NCI-H2196 (cell line): ENCODE results near the gene GBP7.
"Not testable (repeated sequence)": the region's sequence is repeated elsewhere in the genome, so short reads cannot be mapped to it uniquely, and the experiment has no call there.

Experiments used
- DNase-seq: peaks from one replicate; lab custom pipeline; 2025; ENCODE audit not compliant: unreplicated experiment; lab: John Stamatoyannopoulos, UW

The GBP7 gene

DNA sequence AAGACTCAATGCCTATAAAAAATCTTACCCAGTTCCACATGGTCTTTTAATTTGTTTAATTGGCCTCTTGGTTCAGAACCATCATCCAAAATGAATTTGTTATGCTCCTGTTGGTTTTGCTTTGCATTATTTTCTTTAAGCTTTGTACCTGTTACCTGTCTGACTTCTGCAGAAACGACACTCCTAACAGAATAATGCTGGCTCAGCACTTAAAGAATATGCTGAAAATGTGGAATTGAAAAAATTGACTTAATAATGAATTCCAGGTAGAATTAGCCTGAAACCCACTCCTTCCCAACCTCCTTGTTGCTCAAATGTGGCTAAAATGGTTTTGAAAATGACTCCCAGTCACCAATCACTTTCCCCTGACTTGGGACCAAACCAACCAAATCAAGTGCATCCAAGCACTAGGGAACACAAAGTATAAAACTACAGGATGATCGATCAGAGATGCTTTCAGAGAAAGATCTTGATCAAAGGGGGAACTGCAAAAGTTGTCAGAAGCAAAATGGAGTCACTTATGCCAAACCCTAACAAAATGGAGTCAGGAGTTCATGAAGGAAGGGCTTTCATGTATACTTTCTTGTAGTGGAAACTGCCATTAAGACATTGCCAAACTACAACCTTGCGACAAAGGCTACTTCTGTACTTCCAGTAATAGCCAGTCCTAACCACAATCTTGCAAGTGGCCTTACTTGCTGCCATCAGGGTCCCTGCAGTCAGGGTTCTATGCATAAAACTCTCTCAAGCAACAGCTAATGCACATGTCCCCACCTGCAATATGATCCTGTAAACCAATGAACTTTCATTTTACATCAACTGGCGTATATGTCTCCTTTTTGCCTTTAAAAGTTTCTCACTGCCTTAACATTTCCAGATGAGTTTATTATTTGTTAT lies 5.4 kb downstream of the GBP7 start:
- no peak for DNase-seq

DNA sequence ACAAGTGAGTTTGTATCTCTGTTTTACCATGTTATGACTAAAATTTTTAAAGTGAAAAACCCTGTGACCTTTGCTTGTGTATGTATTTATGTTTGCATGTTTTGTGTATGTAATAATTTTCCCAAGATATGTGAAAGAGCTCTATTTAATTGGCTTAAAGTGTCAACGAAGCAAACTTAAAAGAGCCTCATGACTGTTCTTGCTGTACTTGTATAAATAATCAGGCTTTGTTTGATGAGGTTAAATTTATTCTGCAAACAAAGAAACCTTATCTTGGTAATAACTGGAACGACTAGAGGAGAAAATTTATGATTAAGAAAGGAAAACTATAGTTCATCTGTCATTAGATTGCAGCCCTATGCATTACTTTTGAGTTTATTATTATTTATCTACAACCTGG lies 6.6 kb downstream of the GBP7 start:
- no peak for DNase-seq

GRCh38 chr1:89167590-89168230 lies 8.1 kb downstream of the GBP7 start:
- DNase-seq = no peak

- DNase-seq = no peak
Observed at GRCh38 chr1:89166705-89167104, 9.1 kb downstream of the GBP7 start.

- DNase-seq = no peak
Observed at GRCh38 chr1:89165811-89166210, 10.0 kb downstream of the GBP7 start.

DNA sequence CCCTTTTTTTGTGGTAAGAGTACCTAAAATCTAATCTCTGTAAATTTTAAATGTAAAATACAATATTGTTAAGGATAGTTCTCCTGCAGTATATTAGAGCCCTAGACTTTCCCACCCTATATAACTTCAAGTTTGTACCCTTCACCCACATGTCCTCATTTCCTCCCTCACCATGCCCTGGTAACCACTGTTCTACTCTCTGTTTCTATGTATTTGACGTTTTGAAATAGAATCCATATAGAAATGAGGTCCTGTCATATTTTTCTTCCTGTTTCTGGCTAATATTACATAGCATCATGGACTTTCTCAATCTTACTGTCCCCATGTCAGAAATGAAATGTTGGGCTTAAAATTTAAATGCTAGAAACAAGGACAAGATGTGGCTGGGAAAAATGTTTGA lies 24.8 kb downstream of the GBP7 start:
- no peak for DNase-seq

- DNase-seq = no peak
Observed at GRCh38 chr1:89149976-89150375, 25.8 kb downstream of the GBP7 start.

DNA sequence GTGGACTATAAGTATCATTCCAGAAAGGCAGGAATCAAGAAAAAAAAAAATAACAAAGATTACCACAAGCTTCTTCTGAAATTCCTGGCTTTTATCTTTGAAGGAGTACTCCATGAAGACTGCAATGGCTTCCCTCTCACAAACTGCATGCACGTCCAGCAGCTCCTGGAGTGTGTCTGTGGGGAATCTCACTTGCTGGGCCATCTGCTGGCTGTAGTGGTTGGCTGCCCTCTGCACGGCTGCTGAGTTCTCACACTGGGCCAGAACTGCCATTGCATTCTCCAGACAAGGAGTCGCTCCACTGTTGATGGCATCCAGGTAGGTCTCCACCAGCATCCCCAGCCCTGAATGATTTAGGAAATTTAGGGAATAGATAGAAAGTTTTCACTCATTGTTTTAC lies 26.6 kb downstream of the GBP7 start:
- DNase-seq = no peak

DNA sequence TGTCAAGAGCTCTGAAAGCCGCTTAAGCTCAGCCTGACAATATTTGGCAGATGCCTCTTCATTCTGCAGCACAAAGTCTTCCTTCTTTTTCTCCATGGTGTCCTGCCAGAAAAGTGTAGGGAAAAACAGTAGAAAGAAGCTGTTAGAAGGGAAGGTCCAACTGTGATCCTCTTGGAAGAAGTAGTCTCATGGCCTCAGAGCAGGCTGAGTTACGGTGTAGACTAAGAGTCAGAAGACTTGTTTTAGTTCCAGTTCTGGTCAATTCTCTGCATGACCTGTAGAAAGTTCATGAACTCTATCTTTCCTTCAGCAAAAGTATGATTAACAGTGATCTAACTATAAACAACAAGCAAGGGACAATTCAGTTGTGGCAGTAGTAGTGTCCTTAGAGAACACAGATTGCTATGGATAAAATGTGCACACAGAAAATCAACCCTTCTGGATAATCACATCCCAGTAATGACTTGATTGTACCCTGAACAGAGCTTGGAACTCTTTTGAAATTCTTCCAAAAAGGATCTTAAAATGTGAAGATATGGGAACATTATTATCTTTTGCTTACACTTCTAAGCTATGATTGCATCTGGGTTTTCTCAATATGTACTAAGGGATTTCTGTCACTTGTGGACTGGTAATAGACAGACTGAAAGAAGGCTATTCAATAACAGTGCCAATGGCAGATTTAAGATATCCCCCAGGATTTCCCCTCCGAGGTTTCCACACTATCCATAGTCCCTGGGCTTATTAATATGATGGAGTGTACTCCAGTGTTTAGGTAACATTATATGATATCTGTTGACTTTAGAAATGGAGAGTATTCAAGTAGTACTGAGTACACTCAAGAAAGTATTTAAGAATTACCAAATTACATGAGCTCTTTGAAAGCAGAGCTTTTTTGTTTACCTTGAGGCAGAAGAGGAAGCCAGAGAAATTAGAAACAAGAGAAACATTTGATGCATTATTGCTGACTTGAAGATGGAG lies 27.8 kb downstream of the GBP7 start:
- no peak for DNase-seq

- DNase-seq = no peak
Observed at GRCh38 chr1:89146721-89147120, 29.1 kb downstream of the GBP7 start.

DNA sequence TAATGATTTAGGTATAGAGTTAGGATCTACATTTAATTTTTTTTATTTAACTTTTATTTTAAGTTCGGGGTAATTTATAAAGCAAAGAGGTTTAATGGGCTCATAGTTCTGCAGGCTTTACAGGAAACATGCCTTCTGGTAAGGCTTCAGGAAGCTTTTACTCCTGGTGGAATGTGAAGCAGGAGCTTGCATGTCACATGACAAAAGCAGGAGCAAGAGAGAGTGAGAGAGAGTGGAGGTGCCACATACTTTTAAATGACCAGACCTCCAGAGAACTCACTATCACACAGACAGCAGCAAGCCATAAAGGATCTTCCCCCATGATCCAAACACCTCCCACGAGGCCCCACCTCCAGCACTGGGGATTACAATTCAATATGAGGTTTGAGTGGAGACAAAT lies 32.3 kb downstream of the GBP7 start:
- no peak for DNase-seq

DNA sequence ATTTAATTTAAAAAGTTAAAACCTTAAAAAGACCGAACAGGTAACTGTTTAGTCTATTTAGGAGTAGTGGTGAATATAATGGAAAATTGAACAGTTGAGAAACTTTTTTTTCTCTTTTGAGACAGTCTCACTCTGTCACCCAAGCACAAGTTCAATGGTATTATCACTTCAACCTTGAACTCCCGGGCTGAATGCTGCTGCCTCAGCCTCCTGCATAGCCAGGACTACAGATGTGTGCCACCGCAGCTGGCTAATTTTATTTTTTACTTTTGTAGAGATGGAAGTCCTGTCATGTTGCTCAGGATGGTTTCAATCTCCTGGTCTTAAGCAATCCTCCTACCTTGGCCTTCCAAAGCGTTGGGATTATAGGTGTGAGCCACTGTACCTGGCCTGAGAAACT lies 33.6 kb downstream of the GBP7 start:
- DNase-seq = no peak

- no peak for DNase-seq
Observed at GRCh38 chr1:89133747-89134146, 42.1 kb downstream of the GBP7 start.

- no peak for DNase-seq
Observed at GRCh38 chr1:89130716-89131115, 45.1 kb downstream of the GBP7 start.

DNA sequence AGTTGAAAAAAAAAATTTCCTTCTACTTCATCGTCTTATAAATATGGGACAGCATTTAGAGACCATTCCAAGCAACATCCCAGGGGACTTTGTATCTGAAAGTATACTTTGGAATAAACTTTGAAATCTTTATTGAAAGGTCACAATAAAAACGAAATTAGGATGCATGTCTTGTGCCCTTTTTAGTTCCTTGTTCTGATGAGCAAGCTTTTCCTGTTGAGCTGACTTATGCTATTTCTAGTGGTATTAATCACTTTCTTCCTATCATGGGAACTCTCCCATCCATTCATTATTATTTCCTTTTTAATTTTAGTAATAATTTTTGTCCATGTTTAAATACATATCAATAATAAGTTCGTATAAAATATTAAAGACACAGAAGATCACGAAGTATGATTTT lies 45.9 kb downstream of the GBP7 start:
- DNase-seq = no peak

- DNase-seq = not testable (repeated sequence)
Observed at GRCh38 chr1:89128003-89128458, 47.8 kb downstream of the GBP7 start.

GRCh38 chr1:89126602-89127565 lies 48.9 kb downstream of the GBP7 start:
- DNase-seq = not testable (repeated sequence)

DNA sequence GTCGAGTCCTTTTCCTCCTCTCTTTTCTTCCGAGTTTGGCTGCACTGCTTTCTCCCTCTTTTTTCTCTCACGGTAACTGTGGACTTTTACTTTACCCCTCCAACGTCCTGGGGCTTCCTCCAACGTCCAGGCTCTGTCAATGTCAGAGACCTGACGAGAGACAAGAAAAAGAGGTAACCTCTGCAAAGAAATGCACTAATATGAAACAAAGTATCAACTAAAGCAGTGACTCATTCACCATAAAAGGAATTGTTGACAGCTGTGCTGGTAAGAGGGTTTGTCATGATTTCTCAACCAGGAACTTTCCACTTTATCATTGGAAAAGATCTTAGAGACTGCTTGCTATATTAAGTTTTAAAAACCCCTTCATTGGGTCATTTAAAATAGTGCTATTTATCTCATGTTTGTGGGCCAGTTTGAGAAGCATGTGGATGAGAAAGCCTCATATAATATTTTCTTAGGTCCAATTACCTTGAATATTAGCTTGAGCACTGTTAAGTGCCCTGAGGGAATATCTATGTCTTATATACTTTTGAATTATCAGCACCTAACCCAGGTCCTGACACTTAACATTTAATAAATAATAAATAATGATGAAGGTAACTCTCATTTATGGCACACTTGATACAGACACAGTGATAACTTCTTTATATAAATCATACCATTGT lies 49.8 kb downstream of the GBP7 start, which contains the start of gene GBP2:
Gene GBP2 (minus strand): TSS at position 202 of the 668 bp plus-strand sequence. CDS start 4,148 bp downstream, outside the sequence.
- peak; percentile 2 for DNase-seq

GRCh38 chr1:89125240-89125912 lies 50.4 kb downstream of the GBP7 start:
- DNase-seq = no peak
